OCI-LY1 (cell line): ENCODE results near the gene GATAD1.

Experiments used
- CTCF ChIP-seq: fragments of 200-600 bp; sonication (generic), shearing (Covaris generic); IDR thresholded peaks from 2 replicates; pipeline ENCODE4 v1.5.1; 2017; ENCODE audit warnings: mild to moderate bottlenecking, antibody characterized with exemption, low read length, moderate library complexity, mixed read lengths
- EZH2 ChIP-seq: fragments of 200-600 bp; sonication (generic), shearing (Covaris generic); IDR thresholded peaks from 2 replicates; pipeline ENCODE4 v1.8.0; 2017; ENCODE audit warnings: borderline replicate concordance, mixed run types, mild to moderate bottlenecking, antibody characterized with exemption, low read length, moderate library complexity, mixed read lengths

- TF ChIP-seq CTCF = no peak
- no peak for TF ChIP-seq EZH2
Observed at GRCh38 chr7:92436612-92437445, 10.5 kb upstream of the GATAD1 start.
